ENCODE results near the gene PLEK2. TPM values are rescaled to one million over a fixed set of nuclear protein-coding genes. Genes with fewer than 3 reads are reported as not detected.

The PLEK2 gene
- total RNA-seq, 1 donor from 2014 or later: 0.62 TPM

DNA sequence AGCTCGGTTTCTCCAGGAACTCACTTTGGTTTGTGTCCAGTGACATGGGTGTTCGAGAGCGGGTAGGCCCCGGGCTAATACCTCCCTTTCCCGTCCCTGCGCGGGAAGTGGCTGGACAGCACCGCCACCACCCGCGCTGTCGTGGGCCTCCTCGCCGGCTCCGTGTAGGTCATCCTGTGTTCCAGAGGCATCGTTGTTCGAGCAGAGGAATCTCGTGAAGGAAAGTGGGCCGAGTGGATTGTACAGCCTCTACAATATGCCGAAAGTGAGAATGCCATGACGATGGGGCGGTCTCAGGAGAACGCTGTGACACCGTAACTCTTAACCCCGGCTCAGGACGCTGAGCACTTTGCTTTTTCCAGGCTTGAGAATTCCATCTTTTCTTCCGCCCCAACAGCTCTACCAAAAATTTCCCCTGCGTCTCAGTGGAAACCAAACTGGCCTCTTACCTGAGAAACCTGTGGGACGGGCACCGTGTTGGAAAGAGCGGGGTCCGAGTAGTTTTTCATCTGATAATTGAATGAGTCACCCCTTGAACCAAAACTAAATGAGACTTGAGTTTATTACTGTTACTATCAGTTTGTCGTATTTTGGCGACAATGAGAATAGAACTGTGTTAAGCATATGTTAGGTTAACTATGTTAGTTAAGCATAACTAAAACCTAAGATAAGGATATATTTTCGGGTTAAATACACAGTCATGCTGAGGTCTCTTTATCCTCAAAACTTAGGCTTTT is 51.3 kb downstream of the PLEK2 start:
- peaks cover 6% of the 10 kb centered on the region for H3K27me3 Mint-ChIP-seq (ENCODE audit: unreplicated experiment)

DNA sequence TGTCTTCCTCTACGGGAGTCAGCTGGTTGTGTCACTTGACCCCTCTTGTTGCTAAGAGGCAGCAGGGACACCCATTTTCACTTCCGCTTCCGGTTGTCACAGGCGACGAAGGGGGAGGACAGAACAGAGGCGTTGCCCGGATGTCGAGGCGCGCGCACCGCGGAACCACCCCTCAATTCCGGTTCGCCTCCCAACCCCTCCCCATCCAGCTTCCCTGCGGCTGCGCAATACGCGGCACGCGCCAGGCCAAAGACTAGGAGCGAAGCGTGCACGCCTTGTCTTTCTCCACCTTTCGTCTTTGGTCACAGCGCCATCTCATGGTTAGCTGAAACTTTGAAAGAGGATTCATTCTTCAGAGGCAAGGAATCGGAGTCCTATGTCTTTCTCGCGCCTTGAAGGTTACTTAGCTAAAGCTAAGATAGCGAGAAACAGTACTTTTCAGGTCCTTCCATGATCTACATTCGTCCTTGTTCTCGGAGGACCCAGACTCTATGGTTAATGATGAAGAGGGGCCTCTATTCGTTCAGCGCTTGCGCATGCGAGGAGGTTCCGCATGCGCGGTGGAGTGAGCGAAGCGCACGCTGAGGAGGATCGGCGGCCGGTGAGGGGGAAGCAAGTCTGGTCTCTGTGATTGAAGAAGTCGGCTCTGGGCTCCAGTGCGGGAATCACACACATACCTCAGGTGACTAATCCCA is 52.0 kb downstream of the PLEK2 start, which contains the start of the genes ATP6V1D and EIF2S1:
TSS of gene ATP6V1D (minus strand) at position 30 of the 695 bp plus-strand sequence. CDS start 106 bp downstream, outside the sequence.
TSS of gene EIF2S1 (plus strand) at position 554 of the 695 bp plus-strand sequence. CDS start 4,440 bp downstream, outside the sequence.
- H3K27ac Mint-ChIP-seq (ENCODE audit: unreplicated experiment): peak within 1 kb of the TSS; percentile 98
- peak; percentile 98 for DNase-seq (ENCODE audit: low spot score)
- peak within 1 kb of the TSS; percentile 98 for H3K4me3 Mint-ChIP-seq (ENCODE audit: unreplicated experiment)
- H3K36me3 Mint-ChIP-seq (ENCODE audit: low read depth, unreplicated experiment): no peaks in the 10 kb centered on the region
- H3K27me3 Mint-ChIP-seq (ENCODE audit: unreplicated experiment): peaks cover 6% of the 10 kb centered on the region
- H3K9me3 Mint-ChIP-seq (ENCODE audit: unreplicated experiment): no peaks in the 10 kb centered on the region
- TF ChIP-seq, protein P1, sequence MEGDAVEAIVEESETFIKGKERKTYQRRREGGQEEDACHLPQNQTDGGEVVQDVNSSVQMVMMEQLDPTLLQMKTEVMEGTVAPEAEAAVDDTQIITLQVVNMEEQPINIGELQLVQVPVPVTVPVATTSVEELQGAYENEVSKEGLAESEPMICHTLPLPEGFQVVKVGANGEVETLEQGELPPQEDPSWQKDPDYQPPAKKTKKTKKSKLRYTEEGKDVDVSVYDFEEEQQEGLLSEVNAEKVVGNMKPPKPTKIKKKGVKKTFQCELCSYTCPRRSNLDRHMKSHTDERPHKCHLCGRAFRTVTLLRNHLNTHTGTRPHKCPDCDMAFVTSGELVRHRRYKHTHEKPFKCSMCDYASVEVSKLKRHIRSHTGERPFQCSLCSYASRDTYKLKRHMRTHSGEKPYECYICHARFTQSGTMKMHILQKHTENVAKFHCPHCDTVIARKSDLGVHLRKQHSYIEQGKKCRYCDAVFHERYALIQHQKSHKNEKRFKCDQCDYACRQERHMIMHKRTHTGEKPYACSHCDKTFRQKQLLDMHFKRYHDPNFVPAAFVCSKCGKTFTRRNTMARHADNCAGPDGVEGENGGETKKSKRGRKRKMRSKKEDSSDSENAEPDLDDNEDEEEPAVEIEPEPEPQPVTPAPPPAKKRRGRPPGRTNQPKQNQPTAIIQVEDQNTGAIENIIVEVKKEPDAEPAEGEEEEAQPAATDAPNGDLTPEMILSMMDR (IDR thresholded peaks at IDR 0.05; ENCODE audit: unreplicated experiment): peak; percentile 73
- H3K4me1 Mint-ChIP-seq (ENCODE audit: unreplicated experiment): peaks cover 34% of the 10 kb centered on the region

More for the DNA sequence above, 51.3 kb downstream of the PLEK2 start:
- Mint-ChIP-seq H3K4me3 (ENCODE audit: unreplicated experiment) (peak overlapping the region; percentile 98), H3K27ac (ENCODE audit: unreplicated experiment) (peak overlapping the region; percentile 98), H3K9me3 (ENCODE audit: unreplicated experiment) (no peaks in the 10 kb centered on the region), H3K4me1 (ENCODE audit: unreplicated experiment) (peaks cover 34% of the 10 kb centered on the region), H3K36me3 (ENCODE audit: low read depth, unreplicated experiment) (no peaks in the 10 kb centered on the region)
- DNase-seq (ENCODE audit: low spot score): no peak
- TF ChIP-seq, protein P1 (IDR thresholded peaks at IDR 0.05; ENCODE audit: unreplicated experiment): no peak

DNA sequence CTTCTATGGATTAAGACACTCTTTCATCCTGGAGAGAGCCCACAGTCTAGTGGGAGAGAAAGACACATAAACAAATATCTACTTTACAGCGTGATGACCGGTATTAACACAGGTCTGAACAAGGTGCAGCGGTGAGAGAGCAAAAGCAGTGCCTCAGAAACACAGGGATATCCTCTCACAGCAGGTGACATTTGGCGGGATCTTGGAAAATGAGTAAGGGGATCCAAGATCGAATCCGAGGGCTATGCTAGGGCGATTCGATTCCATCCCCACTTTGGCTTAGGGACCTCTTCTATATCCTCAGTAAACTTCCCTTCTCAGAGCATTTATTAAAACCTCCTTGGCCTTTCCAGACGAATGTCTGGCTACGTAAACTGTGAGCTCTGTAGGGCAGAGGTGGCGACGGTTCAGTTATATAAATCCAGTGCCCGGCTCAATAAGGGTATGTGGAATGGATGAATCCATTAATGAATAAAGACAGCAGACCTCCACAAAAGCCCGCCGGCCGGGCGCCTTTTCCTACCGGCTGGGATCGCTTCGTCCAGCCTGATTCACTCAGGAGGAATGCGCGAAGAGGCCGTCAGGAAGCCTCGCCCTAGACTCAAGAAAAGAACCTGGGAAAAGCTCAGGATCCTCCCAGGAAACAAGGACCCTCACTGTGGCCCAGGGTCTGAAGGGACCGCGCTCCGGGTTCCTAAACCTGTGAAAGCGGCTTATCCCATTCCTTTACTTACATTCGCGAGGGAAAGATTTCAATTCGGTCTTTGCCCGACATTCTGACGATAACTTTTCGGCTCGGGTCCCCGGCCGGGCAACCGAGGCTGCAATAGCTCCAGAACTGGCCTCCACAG is 52.8 kb downstream of the PLEK2 start:
- H3K36me3 Mint-ChIP-seq (ENCODE audit: low read depth, unreplicated experiment): no peaks in the 10 kb centered on the region
- TF ChIP-seq, protein P1 (IDR thresholded peaks at IDR 0.05; ENCODE audit: unreplicated experiment): no peak
- H3K4me3 Mint-ChIP-seq (ENCODE audit: unreplicated experiment): peak overlapping the region; percentile 98
- H3K27me3 Mint-ChIP-seq (ENCODE audit: unreplicated experiment): peaks cover 6% of the 10 kb centered on the region
- peak; percentile 39 for DNase-seq (ENCODE audit: low spot score)
- peaks cover 34% of the 10 kb centered on the region for H3K4me1 Mint-ChIP-seq (ENCODE audit: unreplicated experiment)
- peak overlapping the region; percentile 98 for H3K27ac Mint-ChIP-seq (ENCODE audit: unreplicated experiment)
- no peaks in the 10 kb centered on the region for H3K9me3 Mint-ChIP-seq (ENCODE audit: unreplicated experiment)

DNA sequence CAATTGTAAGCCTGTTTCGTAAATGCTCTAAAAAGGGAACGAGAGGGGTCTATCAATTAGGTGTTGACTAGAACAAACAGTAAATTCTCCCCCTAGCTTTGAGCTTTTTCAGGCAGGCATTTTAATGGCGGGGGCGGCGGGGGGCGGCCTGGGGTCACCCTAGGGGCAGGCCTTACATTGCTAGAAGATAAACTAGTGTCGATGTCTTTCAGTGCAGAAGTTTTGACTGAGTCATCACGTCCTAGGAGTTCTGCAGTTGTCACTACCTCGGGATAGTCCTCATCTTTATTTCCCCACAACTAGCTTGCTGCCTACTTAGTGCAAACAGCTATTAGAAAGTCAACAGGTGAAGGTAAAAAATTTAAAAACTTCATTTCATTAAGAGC is 54.0 kb downstream of the PLEK2 start:
- H3K4me3 Mint-ChIP-seq (ENCODE audit: unreplicated experiment): peak overlapping the region; percentile 98
- H3K9me3 Mint-ChIP-seq (ENCODE audit: unreplicated experiment): no peaks in the 10 kb centered on the region
- peaks cover 34% of the 10 kb centered on the region for H3K4me1 Mint-ChIP-seq (ENCODE audit: unreplicated experiment)
- no peak overlapping the region for H3K27ac Mint-ChIP-seq (ENCODE audit: unreplicated experiment)
- no peaks in the 10 kb centered on the region for H3K36me3 Mint-ChIP-seq (ENCODE audit: low read depth, unreplicated experiment)
- DNase-seq (ENCODE audit: low spot score): no peak
- H3K27me3 Mint-ChIP-seq (ENCODE audit: unreplicated experiment): peaks cover 6% of the 10 kb centered on the region
- TF ChIP-seq, protein P1 (IDR thresholded peaks at IDR 0.05; ENCODE audit: unreplicated experiment): no peak
